Measurements from ENCODE around the gene CHMP1B. TPM values are rescaled to one million over a fixed set of nuclear protein-coding genes. Genes with fewer than 3 reads are reported as not detected.

The CHMP1B gene
- polyA plus RNA-seq, 1 donor from 2014 or later, result 106 TPM

GRCh38 chr18:11871501-11871900 is 20.3 kb downstream of the CHMP1B start:
- H3K9me3 ChIP-seq (ENCODE audit: low read length), result no peaks in the 10 kb centered on the region
- H3K79me2 ChIP-seq (replicated peaks; ENCODE audit: insufficient read depth, low read length), result no peaks in the 10 kb centered on the region
- no peak overlapping the region for H3K9ac ChIP-seq (ENCODE audit: low read length)
- H3K9me2 ChIP-seq (ENCODE audit: insufficient read depth, low read length), result no peaks in the 10 kb centered on the region
- H2AFZ ChIP-seq (ENCODE audit: low read depth, low read length), result no peak overlapping the region
- no peaks in the 10 kb centered on the region for H4K20me1 ChIP-seq (ENCODE audit: insufficient read depth)
- H3K36me3 ChIP-seq (ENCODE audit: insufficient read depth, low read length), result no peaks in the 10 kb centered on the region
- H3K27ac ChIP-seq (ENCODE audit: low read length), result no peak overlapping the region
- TF ChIP-seq RAD21 (conservative IDR thresholded peaks at IDR 0.05) (no peak), POLR2AphosphoS5 (IDR thresholded peaks at IDR 0.05) (no peak), MXI1 (conservative IDR thresholded peaks at IDR 0.05; ENCODE audit: poor library complexity, severe bottlenecking) (no peak), EP300 (conservative IDR thresholded peaks at IDR 0.05; ENCODE audit: poor library complexity, severe bottlenecking) (no peak), CTCF (IDR thresholded peaks at IDR 0.05; ENCODE audit: poor library complexity, severe bottlenecking) (no peak), SMC3 (conservative IDR thresholded peaks at IDR 0.05; ENCODE audit: poor library complexity) (no peak), TAF1 (IDR thresholded peaks at IDR 0.05; ENCODE audit: low read depth) (no peak), REST (IDR thresholded peaks at IDR 0.05; ENCODE audit: borderline replicate concordance) (no peak), EZH2 (IDR thresholded peaks at IDR 0.05; ENCODE audit: borderline replicate concordance, insufficient read depth, low read length, poor library complexity, severe bottlenecking) (no peak)
- no peak overlapping the region for H3K4me3 ChIP-seq (ENCODE audit: low read length)
- no peaks in the 10 kb centered on the region for H3K27me3 ChIP-seq (ENCODE audit: insufficient read depth, low read depth, low read length)
- no peaks in the 10 kb centered on the region for H3F3A ChIP-seq (ENCODE audit: insufficient read depth, low read length, poor library complexity, severe bottlenecking)
- H3K4me2 ChIP-seq (ENCODE audit: low read length), result no peak overlapping the region

GRCh38 chr18:11872479-11873136 is 21.4 kb downstream of the CHMP1B start:
- Histone ChIP-seq H3K36me3 (ENCODE audit: insufficient read depth, low read length) (no peaks in the 10 kb centered on the region), H3K27me3 (ENCODE audit: insufficient read depth, low read depth, low read length) (no peaks in the 10 kb centered on the region), H3K27ac (ENCODE audit: low read length) (no peak overlapping the region), H3F3A (ENCODE audit: insufficient read depth, low read length, poor library complexity, severe bottlenecking) (no peaks in the 10 kb centered on the region), H4K20me1 (ENCODE audit: insufficient read depth) (no peaks in the 10 kb centered on the region), H2AFZ (ENCODE audit: low read depth, low read length) (no peak overlapping the region), H3K9ac (ENCODE audit: low read length) (no peak overlapping the region), H3K9me2 (ENCODE audit: insufficient read depth, low read length) (no peaks in the 10 kb centered on the region), H3K9me3 (ENCODE audit: low read length) (no peaks in the 10 kb centered on the region), H3K4me3 (ENCODE audit: low read length) (no peak overlapping the region), H3K4me2 (ENCODE audit: low read length) (no peak overlapping the region), H3K79me2 (replicated peaks; ENCODE audit: insufficient read depth, low read length) (no peaks in the 10 kb centered on the region)
- TF ChIP-seq EZH2 (IDR thresholded peaks at IDR 0.05; ENCODE audit: borderline replicate concordance, insufficient read depth, low read length, poor library complexity, severe bottlenecking) (no peak), POLR2AphosphoS5 (IDR thresholded peaks at IDR 0.05) (no peak), SMC3 (conservative IDR thresholded peaks at IDR 0.05; ENCODE audit: poor library complexity) (no peak), EP300 (conservative IDR thresholded peaks at IDR 0.05; ENCODE audit: poor library complexity, severe bottlenecking) (no peak), MXI1 (conservative IDR thresholded peaks at IDR 0.05; ENCODE audit: poor library complexity, severe bottlenecking) (no peak), CTCF (IDR thresholded peaks at IDR 0.05; ENCODE audit: poor library complexity, severe bottlenecking) (peak; percentile 31), RAD21 (conservative IDR thresholded peaks at IDR 0.05) (peak; percentile 46)
